A549 (cell line): ENCODE data around the gene ACOT11.

Experiments
- MAFK ChIP-seq: fragments of 450-650 bp; IDR thresholded peaks from 2 replicates; pipeline ENCODE4 v1.6.1; 2014; ENCODE audit not compliant: partially characterized antibody
- MAZ ChIP-seq: fragments of 150-350 bp; IDR thresholded peaks from 2 replicates; pipeline ENCODE4 v1.6.1; 2014; ENCODE audit warnings: antibody characterized with exemption, low read depth, low read length, borderline replicate concordance
- POLR2A ChIP-seq: IDR thresholded peaks from 2 replicates; pipeline ENCODE4 v1.6.1; 2012; ENCODE audit warnings: mild to moderate bottlenecking, low read length
- TF ChIP-seq, protein P1 (sequence below): fragments of >200 bp; sonication (Bioruptor Twin); formaldehyde crosslinking; IDR thresholded peaks from 3 replicates; pipeline ENCODE4 v1.5.1; 2016

DNA sequence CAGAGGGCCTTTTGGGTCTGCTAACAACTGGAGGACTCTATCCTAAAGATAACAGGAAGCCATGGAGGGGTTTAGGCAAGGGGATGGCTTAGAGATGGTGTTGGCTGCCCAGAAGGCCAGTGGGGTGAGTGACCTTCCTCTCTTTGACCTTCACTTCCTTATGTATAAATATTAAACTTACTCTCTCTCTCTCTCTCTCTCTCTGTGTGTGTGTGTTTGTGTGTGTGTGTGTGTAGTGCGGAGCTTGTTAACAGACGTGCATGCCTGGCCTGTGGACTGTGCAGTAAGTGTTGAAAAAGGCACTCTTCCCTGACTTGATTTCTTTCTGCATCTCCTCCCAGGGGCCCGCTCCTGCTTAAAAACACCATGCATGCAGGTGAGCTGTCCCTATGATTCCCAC, 103.6 kb downstream of the ACOT11 start:
- TF ChIP-seq, protein P1, sequence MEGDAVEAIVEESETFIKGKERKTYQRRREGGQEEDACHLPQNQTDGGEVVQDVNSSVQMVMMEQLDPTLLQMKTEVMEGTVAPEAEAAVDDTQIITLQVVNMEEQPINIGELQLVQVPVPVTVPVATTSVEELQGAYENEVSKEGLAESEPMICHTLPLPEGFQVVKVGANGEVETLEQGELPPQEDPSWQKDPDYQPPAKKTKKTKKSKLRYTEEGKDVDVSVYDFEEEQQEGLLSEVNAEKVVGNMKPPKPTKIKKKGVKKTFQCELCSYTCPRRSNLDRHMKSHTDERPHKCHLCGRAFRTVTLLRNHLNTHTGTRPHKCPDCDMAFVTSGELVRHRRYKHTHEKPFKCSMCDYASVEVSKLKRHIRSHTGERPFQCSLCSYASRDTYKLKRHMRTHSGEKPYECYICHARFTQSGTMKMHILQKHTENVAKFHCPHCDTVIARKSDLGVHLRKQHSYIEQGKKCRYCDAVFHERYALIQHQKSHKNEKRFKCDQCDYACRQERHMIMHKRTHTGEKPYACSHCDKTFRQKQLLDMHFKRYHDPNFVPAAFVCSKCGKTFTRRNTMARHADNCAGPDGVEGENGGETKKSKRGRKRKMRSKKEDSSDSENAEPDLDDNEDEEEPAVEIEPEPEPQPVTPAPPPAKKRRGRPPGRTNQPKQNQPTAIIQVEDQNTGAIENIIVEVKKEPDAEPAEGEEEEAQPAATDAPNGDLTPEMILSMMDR, result no peak
- TF ChIP-seq MAFK (no peak), POLR2A (no peak), MAZ (no peak)
